Lower leg skin (tissue), 4 donors: ENCODE data around the gene MINDY4. TPM values are rescaled to one million over a fixed set of nuclear protein-coding genes. Genes with fewer than 3 reads are reported as not detected.

ENCODE experiments used
- DNase-seq, 2 donors: peaks; one replicate each; pipeline ENCODE4 v3.0.0-alpha.2; 2019; ENCODE audit warnings: low spot score in 2 of 2
- H3K4me3 ChIP-seq: fragments of 200-600 bp; sonication (generic); 2 replicates; pipeline ENCODE4 v1.5.1; 2017; ENCODE audit warnings: mild to moderate bottlenecking, low read depth; ENCODE audit not compliant: poor library complexity, severe bottlenecking
- POLR2A ChIP-seq, 2 donors: fragments of 450-650 bp; IDR thresholded peaks; one replicate each; pipeline ENCODE4 v1.6.1; 2016 to 2017; ENCODE audit warnings: antibody characterized with exemption in 2 of 2, mild to moderate bottlenecking in 1 of 2, moderate library complexity in 1 of 2
- WGBS, 2 donors: methylation state at CpG; one replicate each; pipeline ENCODE4 v1.1.5; 2018; 5-methylcytosine and 5-hydroxymethylcytosine counted together
- intact Hi-C: fragments of 100-400 bp; cut with DNase I; formaldehyde crosslinking; loops from one replicate; pipeline ENCODE4 v1.15.0; 2023; ENCODE audit warnings: low total_unique reads
- total RNA-seq, 4 donors: library from RNA; depleted of rRNA; stranded (reverse); fragments of >200 nt; gene quantifications; one replicate each; pipeline ENCODE4 v1.1.0, GENCODE V29; 2016
- TF ChIP-seq, protein P1 (sequence below), 3 donors: fragments of 450-650 bp; IDR thresholded peaks; one replicate each; pipeline ENCODE4 v1.5.1; 2016; ENCODE audit warnings: antibody characterized with exemption in 3 of 3, mild to moderate bottlenecking in 3 of 3, moderate library complexity in 2 of 3

The MINDY4 gene
- 1 to 10 TPM; 4.0 to 4.7 (median 4.4) TPM for total RNA-seq

DNA sequence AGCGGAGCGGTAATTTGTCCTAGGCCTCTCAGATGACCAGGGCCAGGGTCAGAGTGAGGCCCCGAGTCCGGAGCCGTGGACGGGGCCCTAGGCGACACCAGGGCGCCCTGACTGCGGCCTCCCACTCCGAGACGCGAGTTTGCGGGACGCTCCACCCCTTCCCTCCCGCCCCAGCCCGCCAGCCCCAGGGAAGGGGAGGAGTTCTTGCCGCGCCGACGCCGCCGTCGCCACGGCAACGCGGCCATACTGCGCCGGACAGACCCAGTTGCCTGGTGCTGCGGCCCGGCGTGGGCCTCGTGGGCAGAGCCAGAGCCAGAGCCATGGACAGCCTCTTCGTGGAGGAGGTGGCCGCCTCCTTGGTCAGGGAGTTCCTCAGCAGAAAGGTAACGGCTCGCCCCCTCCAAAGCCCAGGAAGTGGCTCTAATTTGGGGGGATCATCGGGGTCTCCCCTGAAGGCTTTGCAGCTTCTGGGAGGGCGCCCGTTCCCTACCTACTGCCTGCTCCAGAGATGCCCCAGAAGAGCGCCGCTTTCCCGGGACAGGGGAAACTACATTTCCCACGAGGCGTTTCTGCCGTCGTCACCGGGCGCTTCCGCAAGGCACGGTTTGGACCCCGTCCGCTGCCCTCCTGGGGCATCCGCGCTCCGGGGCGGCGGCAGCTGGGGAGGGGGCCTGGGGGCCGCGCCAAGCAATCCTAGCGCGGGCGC is at the start of gene MINDY4:
TSS of gene MINDY4 (plus strand) at position 244 of the 706 bp plus-strand sequence. CDS start at position 321, 77 bp downstream.
- intact Hi-C loops = no loop called here
- TF ChIP-seq POLR2A (IDR thresholded peaks at IDR 0.05) = no peak
- TF ChIP-seq, protein P1, sequence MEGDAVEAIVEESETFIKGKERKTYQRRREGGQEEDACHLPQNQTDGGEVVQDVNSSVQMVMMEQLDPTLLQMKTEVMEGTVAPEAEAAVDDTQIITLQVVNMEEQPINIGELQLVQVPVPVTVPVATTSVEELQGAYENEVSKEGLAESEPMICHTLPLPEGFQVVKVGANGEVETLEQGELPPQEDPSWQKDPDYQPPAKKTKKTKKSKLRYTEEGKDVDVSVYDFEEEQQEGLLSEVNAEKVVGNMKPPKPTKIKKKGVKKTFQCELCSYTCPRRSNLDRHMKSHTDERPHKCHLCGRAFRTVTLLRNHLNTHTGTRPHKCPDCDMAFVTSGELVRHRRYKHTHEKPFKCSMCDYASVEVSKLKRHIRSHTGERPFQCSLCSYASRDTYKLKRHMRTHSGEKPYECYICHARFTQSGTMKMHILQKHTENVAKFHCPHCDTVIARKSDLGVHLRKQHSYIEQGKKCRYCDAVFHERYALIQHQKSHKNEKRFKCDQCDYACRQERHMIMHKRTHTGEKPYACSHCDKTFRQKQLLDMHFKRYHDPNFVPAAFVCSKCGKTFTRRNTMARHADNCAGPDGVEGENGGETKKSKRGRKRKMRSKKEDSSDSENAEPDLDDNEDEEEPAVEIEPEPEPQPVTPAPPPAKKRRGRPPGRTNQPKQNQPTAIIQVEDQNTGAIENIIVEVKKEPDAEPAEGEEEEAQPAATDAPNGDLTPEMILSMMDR (IDR thresholded peaks at IDR 0.05) = no peak
- DNase-seq = peak; percentile 51 to 94
- 4% methylated on average over 20 to 36 of the region's 62 CpGs for WGBS, 2 donors
- H3K4me3 ChIP-seq = peak within 1 kb of the TSS; percentile 67

DNA sequence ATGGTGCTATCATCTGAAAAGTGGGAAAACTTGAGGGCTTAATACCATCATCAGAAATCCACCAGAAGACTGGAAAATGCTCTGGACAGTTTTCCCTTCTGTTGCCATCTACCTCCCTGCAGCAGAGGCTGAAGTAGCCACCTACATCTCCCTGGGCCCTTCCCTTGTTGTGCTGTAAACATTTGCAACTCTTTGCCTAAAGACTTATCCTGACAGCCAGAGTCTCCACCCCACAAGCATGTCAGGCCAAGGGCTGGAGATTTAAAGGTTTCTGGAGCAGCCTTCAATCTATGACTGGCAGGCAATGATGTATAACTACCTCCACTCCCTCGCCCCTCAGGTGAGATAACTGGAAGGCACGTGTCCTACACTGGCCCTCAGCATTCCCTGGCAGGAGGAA is 49.0 kb upstream of the MINDY4 start:
- WGBS, 2 donors = 52 to 69% methylated on average over 2 of the region's 2 CpGs
- intact Hi-C loops = no loop called here
- DNase-seq = no peak
- TF ChIP-seq POLR2A (IDR thresholded peaks at IDR 0.05) = no peak
- TF ChIP-seq, protein P1 (IDR thresholded peaks at IDR 0.05) = no peak
- H3K4me3 ChIP-seq = no peak overlapping the region

DNA sequence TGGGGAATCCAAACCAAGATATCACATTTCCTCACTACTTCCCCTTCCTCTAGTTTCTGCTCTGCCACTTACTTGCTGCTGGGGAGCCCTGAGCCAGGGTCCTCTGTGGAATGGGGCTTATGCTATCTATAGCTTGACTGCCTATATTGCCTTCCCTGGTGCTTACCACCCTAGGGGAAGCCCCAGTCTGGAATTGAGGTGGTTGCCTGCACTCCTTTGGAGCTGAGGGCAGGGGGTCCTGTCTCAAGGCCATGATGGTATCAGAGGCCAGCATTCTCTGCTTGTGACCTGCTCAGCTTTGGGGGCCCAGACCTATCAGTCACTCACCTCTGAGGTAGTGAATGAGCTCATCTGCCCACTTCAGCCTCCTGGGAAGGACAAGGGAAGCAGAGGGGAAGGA is 48.5 kb upstream of the MINDY4 start:
- TF ChIP-seq, protein P1 (IDR thresholded peaks at IDR 0.05) = no peak
- no peak for TF ChIP-seq POLR2A (IDR thresholded peaks at IDR 0.05)
- DNase-seq = no peak
- H3K4me3 ChIP-seq = no peak overlapping the region
- intact Hi-C loops = no loop called here

DNA sequence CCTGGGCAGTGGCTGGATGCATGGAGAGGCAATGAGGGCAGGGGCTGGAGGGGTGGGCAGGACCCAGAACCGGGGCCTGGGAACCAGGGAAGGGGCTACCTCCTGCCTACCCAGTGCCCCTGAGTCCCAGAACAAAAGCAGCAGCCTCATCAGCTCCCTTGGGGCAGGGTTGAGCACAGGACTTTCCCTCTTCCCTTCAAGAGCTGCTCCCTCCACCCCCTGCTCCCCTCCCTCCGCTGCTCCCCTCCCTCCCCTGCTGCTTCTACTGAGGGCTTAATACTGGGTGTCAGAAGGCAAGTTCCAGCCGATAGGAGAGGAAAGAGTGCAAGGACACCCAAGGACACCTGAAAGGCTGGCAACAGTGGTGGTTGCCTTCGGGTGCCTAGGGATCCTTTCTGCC is 47.4 kb upstream of the MINDY4 start:
- no peak for DNase-seq
- no peak overlapping the region for H3K4me3 ChIP-seq
- WGBS, 2 donors = 60 to 75% methylated on average over 4 of the region's 4 CpGs
- TF ChIP-seq, protein P1 (IDR thresholded peaks at IDR 0.05) = no peak
- TF ChIP-seq POLR2A (IDR thresholded peaks at IDR 0.05) = no peak
- intact Hi-C loops = no loop called here

DNA sequence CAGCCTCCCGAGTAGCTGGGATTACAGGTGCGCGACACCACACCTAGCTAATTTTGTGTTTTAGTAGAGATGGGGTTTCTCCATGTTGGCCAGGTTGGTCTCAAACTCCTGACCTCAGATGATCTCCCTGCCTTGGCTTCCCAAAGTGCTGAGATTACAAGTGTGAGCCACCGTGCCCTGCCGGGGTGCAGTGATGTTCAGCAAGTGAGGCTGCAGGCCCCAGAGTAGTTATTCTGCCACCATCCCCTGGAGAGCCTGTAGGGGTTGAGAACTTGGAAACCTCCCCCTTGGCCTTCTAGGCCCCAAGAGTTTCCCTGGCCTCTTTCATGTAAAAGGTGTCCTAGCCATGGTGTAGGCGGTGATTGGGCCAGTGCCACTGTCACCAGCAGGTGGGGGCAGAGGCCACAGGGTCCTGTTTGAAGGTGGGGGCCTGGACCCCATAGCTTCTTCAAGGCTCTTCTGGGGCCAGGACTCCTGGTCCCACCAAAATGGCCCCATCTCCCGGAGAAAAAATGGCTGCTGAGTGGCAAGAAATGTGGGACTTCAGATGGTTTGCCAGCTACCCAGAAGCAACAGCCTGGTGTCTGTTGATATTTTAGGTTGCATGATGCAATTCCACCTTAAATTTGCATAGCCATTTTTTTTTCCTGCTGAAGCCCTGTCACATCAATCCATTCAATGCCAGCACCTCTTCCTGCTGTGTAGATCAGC is 44.8 kb upstream of the MINDY4 start:
- TF ChIP-seq, protein P1 (IDR thresholded peaks at IDR 0.05) = no peak
- no peak for TF ChIP-seq POLR2A (IDR thresholded peaks at IDR 0.05)
- intact Hi-C loops = no loop called here
- 96 to 100% methylated on average over 6 to 7 of the region's 7 CpGs for whole genome bisulfite sequencing, 2 donors
- H3K4me3 ChIP-seq = no peak overlapping the region
- DNase-seq = no peak
